Trophoblast cell (in vitro differentiated cells and primary cell): ENCODE measurements around the gene IL10RB.

ENCODE experiments used
- DNase-seq, 2 donors: peaks; one replicate each; pipeline ENCODE4 v3.0.0-alpha.2; 2016
- H2AFZ ChIP-seq: 2 replicates; pipeline ENCODE4 v1.6.1; 2013; ENCODE audit warnings: low read length, moderate library complexity, mild to moderate bottlenecking; ENCODE audit not compliant: insufficient read depth, poor library complexity
- H2AK5ac ChIP-seq: 2 replicates; pipeline ENCODE4 v1.6.1; 2013; ENCODE audit warnings: mild to moderate bottlenecking, low read length
- H2BK120ac ChIP-seq: 2 replicates; pipeline ENCODE4 v1.6.1; 2013; ENCODE audit warnings: low read length, mild to moderate bottlenecking, moderate library complexity; ENCODE audit not compliant: insufficient read depth, poor library complexity
- H2BK12ac ChIP-seq: 2 replicates; pipeline ENCODE4 v1.6.1; 2013; ENCODE audit warnings: mild to moderate bottlenecking, low read length, moderate library complexity
- H2BK5ac ChIP-seq: 2 replicates; pipeline ENCODE4 v1.6.1; 2013; ENCODE audit warnings: low read length, low read depth, moderate library complexity, mild to moderate bottlenecking; ENCODE audit not compliant: poor library complexity
- H3K14ac ChIP-seq: 2 replicates; pipeline ENCODE4 v1.6.1; 2013; ENCODE audit warnings: mild to moderate bottlenecking, low read length
- H3K18ac ChIP-seq: 2 replicates; pipeline ENCODE4 v1.6.1; 2013; ENCODE audit warnings: mild to moderate bottlenecking, low read length
- H3K23ac ChIP-seq: 2 replicates; pipeline ENCODE4 v1.6.1; 2013; ENCODE audit warnings: low read length
- H3K27ac ChIP-seq: 2 replicates; pipeline ENCODE4 v1.5.1; 2013; ENCODE audit warnings: low read depth, mild to moderate bottlenecking, inconsistent platforms, low read length, moderate library complexity
- H3K27me3 ChIP-seq: 2 replicates; pipeline ENCODE4 v1.6.1; 2013; ENCODE audit warnings: inconsistent platforms, mild to moderate bottlenecking, low read length, moderate library complexity; ENCODE audit not compliant: insufficient read depth
- H3K36me3 ChIP-seq, 2 experiments: 1 replicate in 1 of 2; 2 replicates in 1 of 2; pipeline ENCODE4 v1.6.1; 2013; ENCODE audit warnings: low read length in 2 of 2, mild to moderate bottlenecking in 2 of 2, moderate library complexity in 1 of 2; ENCODE audit not compliant: insufficient read depth in 2 of 2, control insufficient read depth in 1 of 2
- H3K4ac ChIP-seq: 2 replicates; pipeline ENCODE4 v1.6.1; 2013; ENCODE audit warnings: low read depth, mild to moderate bottlenecking, low read length, moderate library complexity
- H3K4me1 ChIP-seq, 2 experiments: 1 replicate in 1 of 2; 2 replicates in 1 of 2; pipeline ENCODE4 v1.6.1; 2013; ENCODE audit warnings: low read length in 2 of 2, mild to moderate bottlenecking in 2 of 2, moderate library complexity in 1 of 2; ENCODE audit not compliant: insufficient read depth in 2 of 2, control insufficient read depth in 1 of 2
- H3K4me2 ChIP-seq: 2 replicates; pipeline ENCODE4 v1.6.1; 2013; ENCODE audit warnings: inconsistent platforms, mild to moderate bottlenecking, low read length, moderate library complexity
- H3K4me3 ChIP-seq: 2 replicates; pipeline ENCODE4 v1.5.1; 2013; ENCODE audit warnings: mild to moderate bottlenecking, low read depth, low read length, inconsistent platforms
- H3K79me1 ChIP-seq: one replicate; pipeline ENCODE4 v1.6.1; 2013; ENCODE audit warnings: low read length
- H3K79me2 ChIP-seq: 2 replicates; pipeline ENCODE4 v1.6.1; 2013; ENCODE audit warnings: low read length, mild to moderate bottlenecking; ENCODE audit not compliant: control insufficient read depth, insufficient read depth, poor library complexity
- H3K9ac ChIP-seq: 2 replicates; pipeline ENCODE4 v1.6.1; 2013; ENCODE audit warnings: mild to moderate bottlenecking, low read length
- H3K9me3 ChIP-seq: 2 replicates; pipeline ENCODE4 v1.6.1; 2013; ENCODE audit warnings: low read depth, mild to moderate bottlenecking, control low read depth, inconsistent platforms, low read length; ENCODE audit not compliant: insufficient read depth
- H4K12ac ChIP-seq: 2 replicates; pipeline ENCODE4 v1.6.1; 2013; ENCODE audit warnings: low read depth, mild to moderate bottlenecking, low read length, moderate library complexity
- H4K8ac ChIP-seq: 2 replicates; pipeline ENCODE4 v1.6.1; 2013; ENCODE audit warnings: low read depth, mild to moderate bottlenecking, low read length, moderate library complexity
- H4K91ac ChIP-seq: one replicate; pipeline ENCODE4 v1.6.1; 2013; ENCODE audit warnings: low read depth, mild to moderate bottlenecking, low read length, moderate library complexity
- WGBS: extraction: QIAGEN DNeasy Blood & Tissue Kit; methylation state at CpG from one replicate; pipeline ENCODE4 v1.1.7; 2013; ENCODE audit warnings: missing lambda C conversion rate; ENCODE audit not compliant: insufficient read length, insufficient coverage; ENCODE audit errors: extremely low coverage; 5-methylcytosine and 5-hydroxymethylcytosine counted together

Gene IL10RB

GRCh38 chr21:33302796-33303195, 36.6 kb downstream of the IL10RB start:
- H3K36me3 ChIP-seq: no peaks in the 10 kb centered on the region
- no peak overlapping the region for H3K9ac ChIP-seq
- no peak overlapping the region for H2BK5ac ChIP-seq
- no peak overlapping the region for H3K4me2 ChIP-seq
- H4K91ac ChIP-seq: no peak overlapping the region
- no peak overlapping the region for H3K4ac ChIP-seq
- H3K14ac ChIP-seq: no peak overlapping the region
- no peak overlapping the region for H3K4me3 ChIP-seq
- no peaks in the 10 kb centered on the region for H3K79me2 ChIP-seq
- peaks cover 4% of the 10 kb centered on the region for H3K9me3 ChIP-seq
- H2AFZ ChIP-seq: no peak overlapping the region
- H3K4me1 ChIP-seq: peaks cover 0 to 4% of the 10 kb centered on the region in 2 experiments
- no peak overlapping the region for H2BK12ac ChIP-seq
- no peak overlapping the region for H3K18ac ChIP-seq
- no CpG with 5 or more reads among the region's 7 CpGs for WGBS
- no peak overlapping the region for H4K8ac ChIP-seq
- H3K23ac ChIP-seq: no peak overlapping the region
- H2AK5ac ChIP-seq: no peak overlapping the region
- peak in 1 of 2 donors; percentile 46 for DNase-seq
- H2BK120ac ChIP-seq: no peak overlapping the region
- no peak overlapping the region for H3K27ac ChIP-seq
- H3K79me1 ChIP-seq: no peaks in the 10 kb centered on the region
- H4K12ac ChIP-seq: no peak overlapping the region
- no peaks in the 10 kb centered on the region for H3K27me3 ChIP-seq

GRCh38 chr21:33305344-33305671, 39.1 kb downstream of the IL10RB start:
- no peak overlapping the region for H3K4ac ChIP-seq
- H3K36me3 ChIP-seq: no peaks in the 10 kb centered on the region
- H3K4me3 ChIP-seq: no peak overlapping the region
- H3K14ac ChIP-seq: no peak overlapping the region
- H3K27me3 ChIP-seq: no peaks in the 10 kb centered on the region
- H4K8ac ChIP-seq: no peak overlapping the region
- no peak overlapping the region for H3K23ac ChIP-seq
- H4K12ac ChIP-seq: no peak overlapping the region
- no peak overlapping the region for H3K9ac ChIP-seq
- DNase-seq: no peak
- no peak overlapping the region for H2BK12ac ChIP-seq
- H2BK120ac ChIP-seq: no peak overlapping the region
- H3K79me1 ChIP-seq: no peaks in the 10 kb centered on the region
- no peaks in the 10 kb centered on the region for H3K79me2 ChIP-seq
- no peak overlapping the region for H2AFZ ChIP-seq
- peaks cover 4% of the 10 kb centered on the region for H3K9me3 ChIP-seq
- peaks cover 0 to 2% of the 10 kb centered on the region in 2 experiments for H3K4me1 ChIP-seq
- no peak overlapping the region for H2AK5ac ChIP-seq
- H2BK5ac ChIP-seq: no peak overlapping the region
- no peak overlapping the region for H3K27ac ChIP-seq
- no peak overlapping the region for H3K18ac ChIP-seq
- H3K4me2 ChIP-seq: no peak overlapping the region
- H4K91ac ChIP-seq: no peak overlapping the region
- WGBS: no CpG with 5 or more reads among the region's 4 CpGs

GRCh38 chr21:33305938-33306337, 39.8 kb downstream of the IL10RB start:
- Histone ChIP-seq H3K14ac (no peak overlapping the region), H3K23ac (no peak overlapping the region), H2BK12ac (no peak overlapping the region), H2AK5ac (no peak overlapping the region), H4K12ac (no peak overlapping the region), H3K36me3 (no peaks in the 10 kb centered on the region), H3K4me2 (no peak overlapping the region), H3K4ac (no peak overlapping the region), H2BK5ac (no peak overlapping the region), H2AFZ (no peak overlapping the region), H3K79me1 (no peaks in the 10 kb centered on the region), H3K9ac (no peak overlapping the region), H3K9me3 (peaks cover 4% of the 10 kb centered on the region), H3K18ac (no peak overlapping the region), H3K4me3 (no peak overlapping the region), H2BK120ac (no peak overlapping the region), H4K91ac (no peak overlapping the region), H3K79me2 (no peaks in the 10 kb centered on the region), H3K4me1 (peaks cover 0 to 2% of the 10 kb centered on the region in 2 experiments), H3K27me3 (no peaks in the 10 kb centered on the region), H4K8ac (no peak overlapping the region), H3K27ac (no peak overlapping the region)
- WGBS: no CpG with 5 or more reads among the region's 2 CpGs
- DNase-seq: no peak

- no CpG with 5 or more reads among the region's 6 CpGs for WGBS
- H3K9me3 ChIP-seq: peaks cover 2% of the 10 kb centered on the region
- H2AK5ac ChIP-seq: no peak overlapping the region
- no peak overlapping the region for H4K8ac ChIP-seq
- no peak overlapping the region for H3K14ac ChIP-seq
- no peak overlapping the region for H2BK12ac ChIP-seq
- no peak overlapping the region for H4K12ac ChIP-seq
- H3K36me3 ChIP-seq: no peaks in the 10 kb centered on the region
- H3K23ac ChIP-seq: no peak overlapping the region
- H3K4me1 ChIP-seq: no peaks in the 10 kb centered on the region
- no peak overlapping the region for H3K4me3 ChIP-seq
- no peak overlapping the region for H2BK120ac ChIP-seq
- no peak overlapping the region for H3K9ac ChIP-seq
- no peak overlapping the region for H3K4ac ChIP-seq
- H3K4me2 ChIP-seq: no peak overlapping the region
- no peaks in the 10 kb centered on the region for H3K79me2 ChIP-seq
- no peaks in the 10 kb centered on the region for H3K79me1 ChIP-seq
- H2AFZ ChIP-seq: no peak overlapping the region
- peak; percentile 50 to 82 for DNase-seq
- H3K27ac ChIP-seq: no peak overlapping the region
- no peak overlapping the region for H2BK5ac ChIP-seq
- no peaks in the 10 kb centered on the region for H3K27me3 ChIP-seq
- H3K18ac ChIP-seq: no peak overlapping the region
- no peak overlapping the region for H4K91ac ChIP-seq
Measured at GRCh38 chr21:33308586-33309490, 42.7 kb downstream of the IL10RB start.
